RWPE2 (cell line): ENCODE measurements around the gene DSCAML1.
A peak's percentile ranks its signal among the peaks of the same experiment; 100 is the strongest.

Experiments used
- ATAC-seq: fragments of 200-7000 bp; cut with Tn5 transposase; 3 replicates; pipeline ENCODE4 v1.9.1; 2021; ENCODE audit warnings: low read depth
- DNase-seq: peaks from one replicate; pipeline ENCODE4 v3.0.0-alpha.2; 2020; ENCODE audit warnings: low spot score
- H3K27ac ChIP-seq: fragments of 450-650 bp; 2 replicates; pipeline ENCODE4 v1.5.1; 2017; ENCODE audit warnings: mild to moderate bottlenecking; ENCODE audit not compliant: poor library complexity, severe bottlenecking
- H3K27me3 ChIP-seq: fragments of 250-450 bp; sonication (Bioruptor Pico); 2 replicates; pipeline ENCODE4 v1.5.1; 2021; ENCODE audit warnings: mild to moderate bottlenecking, moderate library complexity; ENCODE audit not compliant: insufficient read depth, poor library complexity, severe bottlenecking
- H3K36me3 ChIP-seq: fragments of 250-450 bp; sonication (Bioruptor Pico); 2 replicates; pipeline ENCODE4 v1.5.1; 2020; ENCODE audit warnings: low read depth, mild to moderate bottlenecking, moderate library complexity
- H3K4me1 ChIP-seq: fragments of 250-450 bp; sonication (Bioruptor Pico); 2 replicates; pipeline ENCODE4 v1.5.1; 2021; ENCODE audit warnings: mild to moderate bottlenecking, moderate library complexity; ENCODE audit not compliant: insufficient read depth, poor library complexity, severe bottlenecking
- H3K4me3 ChIP-seq: fragments of 250-450 bp; sonication (Bioruptor Pico); 2 replicates; pipeline ENCODE4 v1.5.1; 2021; ENCODE audit warnings: mild to moderate bottlenecking, moderate library complexity; ENCODE audit not compliant: severe bottlenecking
- H3K9me3 ChIP-seq: fragments of 250-450 bp; sonication (Bioruptor Pico); 2 replicates; pipeline ENCODE4 v1.5.1; 2021; ENCODE audit warnings: mild to moderate bottlenecking, moderate library complexity; ENCODE audit not compliant: severe bottlenecking
- CTCF ChIP-seq: fragments of 450-650 bp; IDR thresholded peaks from one replicate; pipeline ENCODE4 v1.5.1; 2017; ENCODE audit warnings: mild to moderate bottlenecking, moderate library complexity; ENCODE audit not compliant: poor library complexity, severe bottlenecking

The DSCAML1 gene

GRCh38 chr11:117477721-117478120 is 319.3 kb downstream of the DSCAML1 start:
- DNase-seq (no peak), ATAC-seq (no peak)
- Histone ChIP-seq H3K27me3 (peaks cover 2% of the 10 kb centered on the region), H3K4me3 (no peak overlapping the region), H3K9me3 (no peaks in the 10 kb centered on the region), H3K27ac (no peak overlapping the region), H3K4me1 (no peaks in the 10 kb centered on the region), H3K36me3 (no peaks in the 10 kb centered on the region)
- no peak for TF ChIP-seq CTCF

GRCh38 chr11:117476531-117477142 is 320.4 kb downstream of the DSCAML1 start:
- H3K27ac ChIP-seq, result no peak overlapping the region
- H3K36me3 ChIP-seq, result no peaks in the 10 kb centered on the region
- H3K27me3 ChIP-seq, result no peaks in the 10 kb centered on the region
- TF ChIP-seq CTCF, result no peak
- H3K9me3 ChIP-seq, result no peaks in the 10 kb centered on the region
- no peaks in the 10 kb centered on the region for H3K4me1 ChIP-seq
- DNase-seq, result no peak
- no peak for ATAC-seq
- H3K4me3 ChIP-seq, result no peak overlapping the region

- DNase-seq, result no peak
- H3K27me3 ChIP-seq, result no peaks in the 10 kb centered on the region
- H3K4me3 ChIP-seq, result no peak overlapping the region
- ATAC-seq, result no peak
- H3K27ac ChIP-seq, result no peak overlapping the region
- no peak for TF ChIP-seq CTCF
- no peaks in the 10 kb centered on the region for H3K36me3 ChIP-seq
- H3K4me1 ChIP-seq, result no peaks in the 10 kb centered on the region
- no peaks in the 10 kb centered on the region for H3K9me3 ChIP-seq
Observed at GRCh38 chr11:117475716-117476530, 321.1 kb downstream of the DSCAML1 start.

- Histone ChIP-seq H3K4me1 (no peaks in the 10 kb centered on the region), H3K9me3 (no peaks in the 10 kb centered on the region), H3K27me3 (no peaks in the 10 kb centered on the region), H3K36me3 (no peaks in the 10 kb centered on the region), H3K4me3 (no peak overlapping the region), H3K27ac (no peak overlapping the region)
- DNase-seq (no peak), ATAC-seq (peak; percentile 36; the same call in 1 of the 3 replicates)
- TF ChIP-seq CTCF, result no peak
Observed at GRCh38 chr11:117473481-117474091, 323.4 kb downstream of the DSCAML1 start.

GRCh38 chr11:117471776-117472175 is 325.2 kb downstream of the DSCAML1 start:
- Histone ChIP-seq H3K27ac (no peak overlapping the region), H3K27me3 (no peaks in the 10 kb centered on the region)
- no peak for TF ChIP-seq CTCF

More at GRCh38 chr11:117471776-117472175, 325.2 kb downstream of the DSCAML1 start:
- Histone ChIP-seq H3K9me3 (no peaks in the 10 kb centered on the region), H3K36me3 (no peaks in the 10 kb centered on the region), H3K4me3 (no peak overlapping the region), H3K4me1 (no peaks in the 10 kb centered on the region)
- DNase-seq (no peak), ATAC-seq (no peak)
